Astrocyte (in vitro differentiated cells and primary cell): ENCODE data around the gene CTLA4.

ENCODE experiments used
- EZH2 ChIP-seq: IDR thresholded peaks from 2 replicates; pipeline ENCODE4 v1.6.1; 2012; ENCODE audit warnings: mild to moderate bottlenecking, low read length, inconsistent platforms; ENCODE audit not compliant: insufficient read depth
- TF ChIP-seq, protein P1 (sequence below): IDR thresholded peaks from 2 replicates; pipeline ENCODE4 v1.5.1; 2011; ENCODE audit warnings: low read depth, mild to moderate bottlenecking, inconsistent platforms, low read length, moderate library complexity; ENCODE audit not compliant: insufficient read depth

DNA sequence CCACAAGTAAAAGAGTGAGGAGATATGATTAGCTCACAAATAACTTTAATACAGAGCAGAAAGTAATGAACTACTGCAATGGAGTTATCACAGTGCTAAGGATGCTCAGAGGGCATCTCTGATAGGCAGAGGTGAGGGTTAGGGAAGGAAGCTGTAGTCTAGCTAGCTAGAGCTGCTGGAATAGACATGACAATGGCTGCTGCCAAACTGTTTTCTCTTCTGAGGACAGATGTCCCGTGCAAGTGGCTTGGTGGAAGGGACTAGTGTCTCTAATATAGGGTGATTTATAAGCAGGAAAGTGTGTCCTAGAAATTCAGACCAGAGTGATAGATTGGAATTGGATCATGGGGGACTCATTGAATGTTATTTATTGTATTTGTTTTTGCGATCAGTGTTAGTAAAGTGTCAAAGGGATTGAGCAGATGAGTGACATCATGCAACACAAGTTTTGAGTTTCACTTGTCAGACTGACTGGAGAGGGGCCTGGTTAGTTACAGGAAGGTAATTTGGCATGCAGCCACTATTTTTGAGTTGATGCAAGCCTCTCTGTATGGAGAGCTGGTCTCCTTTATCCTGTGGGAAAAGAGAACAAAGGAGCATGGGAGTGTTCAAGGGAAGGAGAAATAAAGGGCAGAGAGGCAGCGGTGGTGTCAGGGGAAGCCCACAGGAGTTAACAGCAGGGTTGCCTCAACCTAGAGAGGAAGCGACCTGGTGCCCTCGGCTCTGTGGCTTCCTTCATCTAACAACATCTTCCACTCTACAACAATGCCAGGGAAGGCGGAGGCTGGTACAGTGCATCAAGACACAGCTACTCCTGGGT is 1.9 kb downstream of the CTLA4 start:
- TF ChIP-seq, protein P1, sequence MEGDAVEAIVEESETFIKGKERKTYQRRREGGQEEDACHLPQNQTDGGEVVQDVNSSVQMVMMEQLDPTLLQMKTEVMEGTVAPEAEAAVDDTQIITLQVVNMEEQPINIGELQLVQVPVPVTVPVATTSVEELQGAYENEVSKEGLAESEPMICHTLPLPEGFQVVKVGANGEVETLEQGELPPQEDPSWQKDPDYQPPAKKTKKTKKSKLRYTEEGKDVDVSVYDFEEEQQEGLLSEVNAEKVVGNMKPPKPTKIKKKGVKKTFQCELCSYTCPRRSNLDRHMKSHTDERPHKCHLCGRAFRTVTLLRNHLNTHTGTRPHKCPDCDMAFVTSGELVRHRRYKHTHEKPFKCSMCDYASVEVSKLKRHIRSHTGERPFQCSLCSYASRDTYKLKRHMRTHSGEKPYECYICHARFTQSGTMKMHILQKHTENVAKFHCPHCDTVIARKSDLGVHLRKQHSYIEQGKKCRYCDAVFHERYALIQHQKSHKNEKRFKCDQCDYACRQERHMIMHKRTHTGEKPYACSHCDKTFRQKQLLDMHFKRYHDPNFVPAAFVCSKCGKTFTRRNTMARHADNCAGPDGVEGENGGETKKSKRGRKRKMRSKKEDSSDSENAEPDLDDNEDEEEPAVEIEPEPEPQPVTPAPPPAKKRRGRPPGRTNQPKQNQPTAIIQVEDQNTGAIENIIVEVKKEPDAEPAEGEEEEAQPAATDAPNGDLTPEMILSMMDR = no peak
- TF ChIP-seq EZH2 = no peak
